Measurements from ENCODE around the gene STN1. TPM values are rescaled to one million over a fixed set of nuclear protein-coding genes. Genes with fewer than 3 reads are reported as not detected.

Gene STN1
- total and polyA plus RNA-seq, 2 donors (not counting 1 experiment from before 2014, with no cell fraction given), result 21.7 to 36.5 TPM

- Histone ChIP-seq H3K4me2 (ENCODE audit: extremely low read depth, insufficient read depth, low read length) (no peak overlapping the region), H3K4me3 (replicated peaks in 1 of 4; ENCODE audit: control extremely low read depth in 1 of 4, insufficient read depth in 1 of 4, low read depth in 3 of 4, low read length in 4 of 4) (no peak overlapping the region), H3K4me1 (ENCODE audit: control insufficient read depth, extremely low read depth, insufficient read depth, low read length) (peaks cover 3% of the 10 kb centered on the region), H3K27ac (ENCODE audit: insufficient read depth, low read length) (no peak overlapping the region), H3K9ac (ENCODE audit: insufficient read depth, low read length) (no peak overlapping the region), H3K36me3 (ENCODE audit: control insufficient read depth, insufficient read depth, low read length) (no peaks in the 10 kb centered on the region), H3K79me2 (ENCODE audit: control insufficient read depth, insufficient read depth, low read length) (no peaks in the 10 kb centered on the region), H4K20me1 (ENCODE audit: control insufficient read depth, extremely low read depth, insufficient read depth, low read length) (no peaks in the 10 kb centered on the region), H3K27me3 (ENCODE audit: control insufficient read depth, insufficient read depth, low read length) (no peaks in the 10 kb centered on the region), H3K9me3 (ENCODE audit: control insufficient read depth, insufficient read depth, low read depth, low read length) (no peaks in the 10 kb centered on the region), H2AFZ (ENCODE audit: low read length) (no peak overlapping the region)
- TF ChIP-seq CTCF (conservative IDR thresholded peaks at IDR 0.05 in 1 of 2, IDR thresholded peaks at IDR 0.05 in 1 of 2; ENCODE audit: low read depth in 1 of 2, low read length in 2 of 2) (no peak), EZH2 (IDR thresholded peaks at IDR 0.05; ENCODE audit: low read length, missing control alignments) (no peak)
- DNase-seq (ENCODE audit: low read depth in 2 of 2), result no peak
These were observed 5.5 kb upstream of the STN1 start for GRCh38 chr10:103923502-103923901.

- Histone ChIP-seq H3K27me3 (ENCODE audit: control insufficient read depth, insufficient read depth, low read length) (no peaks in the 10 kb centered on the region), H4K20me1 (ENCODE audit: control insufficient read depth, extremely low read depth, insufficient read depth, low read length) (no peaks in the 10 kb centered on the region), H3K4me2 (ENCODE audit: extremely low read depth, insufficient read depth, low read length) (no peak overlapping the region), H3K79me2 (ENCODE audit: control insufficient read depth, insufficient read depth, low read length) (no peaks in the 10 kb centered on the region), H3K36me3 (ENCODE audit: control insufficient read depth, insufficient read depth, low read length) (no peaks in the 10 kb centered on the region), H3K9ac (ENCODE audit: insufficient read depth, low read length) (no peak overlapping the region), H3K4me1 (ENCODE audit: control insufficient read depth, extremely low read depth, insufficient read depth, low read length) (peaks cover 4% of the 10 kb centered on the region), H3K27ac (ENCODE audit: insufficient read depth, low read length) (no peak overlapping the region), H2AFZ (ENCODE audit: low read length) (no peak overlapping the region), H3K9me3 (ENCODE audit: control insufficient read depth, insufficient read depth, low read depth, low read length) (no peaks in the 10 kb centered on the region), H3K4me3 (replicated peaks in 1 of 4; ENCODE audit: control extremely low read depth in 1 of 4, insufficient read depth in 1 of 4, low read depth in 3 of 4, low read length in 4 of 4) (no peak overlapping the region)
- TF ChIP-seq EZH2 (IDR thresholded peaks at IDR 0.05; ENCODE audit: low read length, missing control alignments) (no peak), CTCF (conservative IDR thresholded peaks at IDR 0.05 in 1 of 2, IDR thresholded peaks at IDR 0.05 in 1 of 2; ENCODE audit: low read depth in 1 of 2, low read length in 2 of 2) (no peak)
- DNase-seq (ENCODE audit: low read depth in 2 of 2), result no peak
These were observed 4.7 kb upstream of the STN1 start for GRCh38 chr10:103922659-103923058.

- Histone ChIP-seq H3K27me3 (ENCODE audit: control insufficient read depth, insufficient read depth, low read length) (no peaks in the 10 kb centered on the region), H3K36me3 (ENCODE audit: control insufficient read depth, insufficient read depth, low read length) (no peaks in the 10 kb centered on the region), H3K79me2 (ENCODE audit: control insufficient read depth, insufficient read depth, low read length) (peaks cover 6% of the 10 kb centered on the region), H3K27ac (ENCODE audit: insufficient read depth, low read length) (no peak overlapping the region), H3K9ac (ENCODE audit: insufficient read depth, low read length) (no peak overlapping the region), H3K4me3 (replicated peaks in 1 of 4; ENCODE audit: control extremely low read depth in 1 of 4, insufficient read depth in 1 of 4, low read depth in 3 of 4, low read length in 4 of 4) (no peak overlapping the region), H3K4me1 (ENCODE audit: control insufficient read depth, extremely low read depth, insufficient read depth, low read length) (peaks cover 8% of the 10 kb centered on the region), H2AFZ (ENCODE audit: low read length) (peak overlapping the region; percentile 59), H4K20me1 (ENCODE audit: control insufficient read depth, extremely low read depth, insufficient read depth, low read length) (no peaks in the 10 kb centered on the region), H3K4me2 (ENCODE audit: extremely low read depth, insufficient read depth, low read length) (no peak overlapping the region), H3K9me3 (ENCODE audit: control insufficient read depth, insufficient read depth, low read depth, low read length) (no peaks in the 10 kb centered on the region)
- peak; percentile 18 to 43 for DNase-seq (ENCODE audit: low read depth in 2 of 2)
- TF ChIP-seq EZH2 (IDR thresholded peaks at IDR 0.05; ENCODE audit: low read length, missing control alignments) (no peak), CTCF (conservative IDR thresholded peaks at IDR 0.05 in 1 of 2, IDR thresholded peaks at IDR 0.05 in 1 of 2; ENCODE audit: low read depth in 1 of 2, low read length in 2 of 2) (peak; percentile 6 to 10)
These were observed 3.8 kb upstream of the STN1 start for GRCh38 chr10:103921750-103922195.
